Measurements from ENCODE around the gene KRTAP1-5.

DNA sequence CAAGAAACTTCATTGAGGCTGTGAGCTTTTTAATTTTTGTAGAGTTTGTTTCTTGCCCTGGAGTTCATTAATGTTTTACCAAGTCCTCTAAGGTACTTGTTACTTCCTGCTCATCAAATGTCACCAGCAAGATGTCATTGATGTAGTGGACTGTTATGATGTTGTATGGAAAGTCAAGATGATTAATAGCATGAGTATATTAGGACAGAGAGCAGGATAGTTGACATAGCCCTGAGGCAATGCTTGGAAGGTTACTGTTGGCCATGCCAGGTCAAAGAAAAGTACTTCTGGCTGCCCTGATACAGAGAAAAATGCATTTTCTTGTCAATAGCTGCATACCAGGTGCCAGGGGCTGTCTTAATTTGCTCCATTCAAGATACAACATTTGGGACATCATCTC, 6.7 kb downstream of the KRTAP1-5 start:
- TF ChIP-seq NFRKB (IDR thresholded peaks at IDR 0.05) (no peak), SP1 (IDR thresholded peaks at IDR 0.05) (no peak), LEF1 (IDR thresholded peaks at IDR 0.05; ENCODE audit: borderline replicate concordance) (no peak), HDGF (IDR thresholded peaks at IDR 0.05; ENCODE audit: borderline replicate concordance) (no peak), ELF4 (IDR thresholded peaks at IDR 0.05) (no peak), FOXK2 (IDR thresholded peaks at IDR 0.05) (no peak), FOXM1 (IDR thresholded peaks at IDR 0.05; ENCODE audit: borderline replicate concordance) (no peak)
- TF ChIP-seq, protein P1, sequence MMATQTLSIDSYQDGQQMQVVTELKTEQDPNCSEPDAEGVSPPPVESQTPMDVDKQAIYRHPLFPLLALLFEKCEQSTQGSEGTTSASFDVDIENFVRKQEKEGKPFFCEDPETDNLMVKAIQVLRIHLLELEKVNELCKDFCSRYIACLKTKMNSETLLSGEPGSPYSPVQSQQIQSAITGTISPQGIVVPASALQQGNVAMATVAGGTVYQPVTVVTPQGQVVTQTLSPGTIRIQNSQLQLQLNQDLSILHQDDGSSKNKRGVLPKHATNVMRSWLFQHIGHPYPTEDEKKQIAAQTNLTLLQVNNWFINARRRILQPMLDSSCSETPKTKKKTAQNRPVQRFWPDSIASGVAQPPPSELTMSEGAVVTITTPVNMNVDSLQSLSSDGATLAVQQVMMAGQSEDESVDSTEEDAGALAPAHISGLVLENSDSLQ (IDR thresholded peaks at IDR 0.05) = no peak

All from HEK293T (cell line).